Erythroblast (primary cell): ENCODE data around the gene RRM2.

Experiments
- DNase-seq, 2 experiments: peaks; one replicate each; lab custom pipeline; 2025; lab: John Stamatoyannopoulos, UW
- GATA1 ChIP-seq: IDR thresholded peaks from 2 replicates; pipeline ENCODE4 v1.6.1; 2011; ENCODE audit warnings: low read depth, mild to moderate bottlenecking, control low read depth, low read length, moderate library complexity
- POLR2A ChIP-seq: IDR thresholded peaks from 2 replicates; pipeline ENCODE4 v1.6.1; 2011; ENCODE audit warnings: mild to moderate bottlenecking, low read length

The RRM2 gene

DNA sequence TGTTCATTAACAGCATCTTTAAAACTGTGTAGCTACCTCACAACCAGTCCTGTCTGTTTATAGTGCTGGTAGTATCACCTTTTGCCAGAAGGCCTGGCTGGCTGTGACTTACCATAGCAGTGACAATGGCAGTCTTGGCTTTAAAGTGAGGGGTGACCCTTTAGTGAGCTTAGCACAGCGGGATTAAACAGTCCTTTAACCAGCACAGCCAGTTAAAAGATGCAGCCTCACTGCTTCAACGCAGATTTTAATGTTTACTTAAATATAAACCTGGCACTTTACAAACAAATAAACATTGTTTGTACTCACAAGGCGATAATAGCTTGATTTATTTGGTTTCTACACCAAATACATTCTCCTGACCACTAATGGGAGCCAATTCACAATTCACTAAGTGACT lies 7.0 kb downstream of the RRM2 start:
- DNase-seq = no peak
- no peak for TF ChIP-seq GATA1
- no peak for TF ChIP-seq POLR2A

DNA sequence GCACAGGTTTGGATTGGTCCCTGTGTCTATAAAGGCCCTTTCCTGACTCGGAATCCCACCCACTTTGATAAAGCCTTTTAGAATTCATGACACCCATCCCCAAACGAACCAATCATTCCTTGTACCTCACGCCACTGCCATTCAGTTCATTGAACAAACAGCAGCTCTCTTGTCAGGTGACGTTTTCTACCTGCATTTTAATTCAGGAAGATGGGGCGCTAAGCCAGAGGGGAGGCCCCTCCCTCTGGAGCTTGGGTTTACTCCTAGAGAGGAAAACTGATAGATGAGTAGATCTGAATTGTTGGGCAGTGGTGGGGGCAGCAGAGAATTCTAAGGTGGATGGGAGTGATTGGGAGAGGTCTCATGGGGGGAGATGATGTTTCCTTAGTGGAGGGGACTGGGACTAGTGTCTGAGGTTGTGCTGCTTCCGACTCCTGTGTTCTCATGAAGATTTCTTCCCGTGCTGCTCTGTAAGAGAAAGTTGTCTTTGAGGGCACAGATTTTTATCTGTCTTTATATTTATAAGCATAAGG lies 9.6 kb downstream of the RRM2 start:
- no peak for DNase-seq
- TF ChIP-seq POLR2A (peak; percentile 57), GATA1 (no peak)

DNA sequence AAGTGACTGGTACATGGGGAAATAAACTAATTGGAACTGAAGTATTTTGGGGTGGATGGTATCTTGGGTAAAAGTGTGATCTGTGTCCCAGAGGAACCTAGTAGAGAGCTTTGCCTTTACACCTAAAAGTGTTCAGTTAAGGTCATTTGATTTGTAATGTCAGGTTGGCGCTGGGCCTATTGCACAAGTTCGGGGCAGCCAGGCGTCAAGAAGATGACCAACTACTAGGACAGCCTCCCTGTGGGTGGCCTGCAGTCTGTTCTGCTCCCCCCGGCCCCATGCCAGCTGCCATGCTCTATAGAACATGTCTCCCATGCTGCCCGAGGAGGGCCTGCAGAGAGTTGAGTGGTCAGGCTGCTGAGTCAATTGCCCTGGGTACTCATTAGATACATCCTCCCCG lies 10.1 kb downstream of the RRM2 start:
- TF ChIP-seq GATA1 (no peak), POLR2A (peak; percentile 2)
- DNase-seq = peak in 1 of 2 experiments; percentile 36

DNA sequence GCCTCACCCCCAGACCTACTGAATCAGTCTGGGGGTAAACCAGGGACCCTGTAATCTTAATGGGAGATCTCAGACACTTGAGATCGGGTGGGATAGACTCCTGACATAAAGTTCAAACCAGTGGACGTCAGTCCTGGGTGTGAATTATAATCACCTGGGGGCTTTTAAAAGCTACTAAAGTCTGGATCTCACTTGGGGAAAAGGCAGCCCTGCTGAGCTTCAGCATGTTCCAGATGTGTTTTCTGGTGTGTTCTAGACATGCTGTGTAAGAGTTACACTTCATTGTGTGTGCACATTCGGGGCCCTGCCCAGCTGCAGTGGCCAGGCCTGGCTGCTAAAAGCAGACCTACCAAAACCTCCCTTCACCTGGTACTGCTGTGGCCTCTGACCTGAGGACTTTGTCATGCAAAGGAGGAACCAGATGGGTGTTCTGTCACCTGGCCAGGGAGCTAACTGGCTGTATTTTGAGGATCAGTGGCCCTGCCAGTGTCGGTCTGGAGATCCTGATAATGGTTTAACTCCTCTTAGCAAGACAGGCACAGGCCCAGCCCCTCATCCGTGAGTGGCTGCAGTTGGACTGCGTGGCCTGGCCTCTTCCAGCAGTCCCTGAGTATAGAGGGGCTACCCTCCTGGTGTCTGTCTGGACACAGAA lies 10.6 kb downstream of the RRM2 start:
- peak; percentile 45 to 73 for DNase-seq
- TF ChIP-seq GATA1 (no peak), POLR2A (peak; percentile 26)

DNA sequence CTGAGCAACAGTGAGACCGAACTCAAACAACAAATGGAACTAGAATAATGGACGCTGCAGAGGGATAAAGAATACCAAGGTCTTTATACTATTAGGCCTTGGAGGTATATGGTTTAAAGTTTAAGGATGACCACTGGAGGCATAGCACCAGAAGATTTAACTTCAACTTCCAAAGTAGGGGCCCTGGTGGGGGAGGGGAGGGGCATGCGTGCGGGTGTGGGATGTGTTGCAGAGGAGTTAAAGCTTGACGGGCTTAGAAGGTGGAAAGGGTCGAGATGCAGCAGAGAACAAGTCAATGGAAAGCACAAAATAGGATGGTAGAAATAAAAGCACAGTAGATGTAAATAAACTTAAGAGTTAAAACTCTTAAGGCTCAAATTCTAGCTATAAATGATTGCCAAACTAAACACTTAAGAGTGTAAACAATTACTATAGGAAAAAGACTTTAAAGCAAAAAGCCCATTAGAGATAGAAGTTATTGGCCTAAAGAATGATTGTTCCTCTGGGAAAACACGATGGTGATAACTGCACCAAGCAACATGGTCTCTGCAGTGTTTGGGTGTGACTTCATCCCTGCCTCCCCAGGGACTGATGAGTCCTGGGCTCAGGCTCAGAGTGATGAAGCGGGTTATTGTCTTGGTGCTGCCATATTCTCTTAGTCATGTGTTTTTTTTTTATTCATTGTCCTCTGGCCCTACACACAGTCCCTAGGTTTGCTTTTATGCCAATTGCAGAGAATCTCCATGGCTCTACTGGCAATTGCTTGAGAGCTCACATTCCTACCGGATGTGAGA lies 13.0 kb downstream of the RRM2 start:
- TF ChIP-seq GATA1 (no peak), POLR2A (no peak)
- DNase-seq = no peak

DNA sequence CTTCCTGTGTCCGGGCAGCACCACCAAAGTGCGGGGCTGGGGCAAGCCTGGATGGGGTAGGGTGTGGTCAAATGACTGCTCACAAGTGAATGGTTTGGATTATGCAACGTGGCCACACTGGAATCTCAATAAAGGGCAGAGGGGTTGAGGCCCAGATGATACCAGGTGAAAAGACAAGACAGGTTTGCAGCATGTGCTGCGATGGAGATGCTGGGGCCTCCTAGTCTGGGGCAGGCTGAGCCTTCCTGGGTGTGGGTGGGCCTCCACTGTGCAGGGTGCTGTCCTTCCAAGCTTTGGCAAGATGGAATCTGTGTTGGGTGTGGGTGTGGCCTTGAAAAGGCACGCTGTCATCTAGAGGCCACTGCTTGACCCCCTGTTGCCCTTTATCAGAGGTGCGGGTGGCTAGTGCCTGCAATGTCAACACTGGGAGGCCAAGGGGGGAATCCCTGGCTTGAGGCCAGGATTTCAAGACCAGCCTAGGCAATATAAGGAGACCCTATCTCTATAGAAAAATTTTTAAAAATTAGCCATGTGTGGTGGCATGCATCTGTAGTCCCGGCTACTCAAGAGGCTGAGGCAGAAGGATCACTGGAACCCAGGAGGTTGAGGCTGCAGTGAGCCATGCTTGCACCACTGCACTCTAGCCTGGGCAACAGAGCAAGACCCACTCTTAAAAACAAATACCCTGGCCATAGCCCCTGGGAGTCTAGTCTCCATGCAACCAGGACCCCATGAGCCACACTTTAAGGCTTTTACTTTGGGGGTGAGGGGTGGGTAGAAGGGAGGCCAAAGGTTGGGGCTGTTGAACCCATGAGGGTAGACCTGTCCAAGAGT lies 13.8 kb downstream of the RRM2 start:
- DNase-seq = peak; percentile 56 to 70
- no peak for TF ChIP-seq POLR2A
- TF ChIP-seq GATA1 = no peak

DNA sequence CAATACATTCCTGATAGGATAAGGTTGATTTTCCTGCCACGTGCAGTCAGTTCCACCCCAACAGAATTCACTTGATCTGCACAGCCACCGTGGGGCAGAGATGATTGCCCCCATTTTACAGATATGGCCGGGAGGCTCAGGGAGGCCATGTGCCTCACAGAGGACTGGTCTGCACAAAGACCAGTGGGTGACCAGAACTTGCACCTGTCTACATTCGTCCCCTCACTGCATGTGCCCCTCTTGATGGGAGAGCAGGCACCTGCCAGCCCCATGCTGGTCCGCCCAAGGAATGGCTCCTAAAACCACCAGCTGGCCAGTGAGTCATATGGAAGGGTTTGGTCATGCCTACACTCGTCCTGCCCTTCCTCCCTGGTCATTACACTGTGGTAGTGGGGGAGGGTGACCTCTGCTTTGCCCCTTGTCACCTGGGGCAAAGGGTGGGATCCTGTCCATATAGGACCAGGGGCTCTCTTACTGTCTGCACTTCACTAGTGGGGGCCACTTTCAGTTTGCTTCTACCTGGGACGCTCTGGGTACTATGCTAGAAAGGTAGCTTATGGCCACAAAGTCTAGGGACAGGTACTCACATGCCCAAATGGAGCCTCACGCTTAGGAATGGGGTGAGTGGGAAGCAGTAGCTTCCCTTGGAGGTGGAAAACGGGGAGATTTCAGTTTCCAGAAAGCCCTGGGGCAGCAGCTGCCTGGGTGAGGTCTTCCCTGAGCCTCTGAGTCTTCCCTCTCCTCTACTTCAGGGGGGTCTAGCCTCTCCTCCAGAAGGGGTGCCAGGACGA lies 14.7 kb downstream of the RRM2 start:
- no peak for DNase-seq
- no peak for TF ChIP-seq GATA1
- TF ChIP-seq POLR2A = peak; percentile 24

DNA sequence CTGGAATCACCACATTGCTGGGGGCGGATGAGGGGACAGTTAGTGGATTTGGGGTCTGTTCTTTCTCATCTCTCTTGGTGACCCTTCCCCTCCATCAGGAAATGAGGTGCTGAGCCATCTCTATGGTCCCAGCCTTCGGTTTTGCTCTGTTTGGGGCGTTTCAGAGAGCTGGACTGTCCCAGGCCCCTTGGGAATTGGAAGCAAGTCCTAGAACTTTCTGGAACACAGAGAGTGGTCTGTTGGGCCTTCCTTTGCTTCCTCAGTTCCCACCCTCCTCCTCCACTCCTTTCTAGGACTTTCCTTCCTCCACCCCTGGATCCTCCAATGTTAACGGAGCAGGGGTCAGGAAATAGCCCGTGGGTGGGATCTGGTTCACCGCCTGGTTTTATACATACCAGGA lies 17.0 kb downstream of the RRM2 start:
- TF ChIP-seq GATA1 = no peak
- no peak for TF ChIP-seq POLR2A
- DNase-seq = no peak

DNA sequence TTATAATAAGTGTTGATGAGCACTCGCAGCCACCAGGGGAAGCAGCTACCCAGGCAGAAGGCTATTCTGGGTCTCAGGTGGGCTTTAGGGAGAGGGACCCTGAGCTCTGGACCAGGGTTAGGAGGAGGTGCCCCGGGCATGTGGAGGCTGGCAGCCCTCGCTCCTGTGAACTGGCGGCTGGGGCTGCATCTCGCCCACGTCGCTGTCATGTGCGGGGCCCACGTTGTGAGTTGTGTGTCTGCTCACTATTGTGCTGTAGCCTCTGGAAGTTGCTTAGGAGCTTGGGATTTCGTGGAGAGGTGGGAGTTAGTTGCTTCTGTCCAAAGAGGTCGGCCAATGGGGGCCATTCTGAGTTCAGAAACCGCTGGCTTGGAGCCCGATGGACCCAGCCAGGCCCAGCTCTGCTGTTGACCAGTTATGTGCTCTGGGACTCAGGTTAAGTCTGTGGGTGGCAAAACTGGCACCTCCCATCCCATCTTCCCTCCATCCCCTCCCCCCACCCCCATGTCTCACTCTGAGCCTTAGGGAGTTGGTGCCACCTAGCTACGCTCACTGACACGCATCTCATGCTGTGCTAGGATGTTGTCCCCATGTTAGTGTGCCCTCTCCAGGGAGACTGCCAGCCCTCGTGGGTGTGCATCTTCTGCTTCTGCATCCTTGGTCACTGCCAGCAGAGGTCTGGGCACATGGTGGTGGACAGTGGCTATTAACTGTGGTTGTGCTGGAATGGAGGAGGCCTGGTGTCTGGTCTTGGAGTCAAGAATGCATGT lies 18.5 kb downstream of the RRM2 start:
- TF ChIP-seq GATA1 = no peak
- TF ChIP-seq POLR2A = no peak
- DNase-seq = no peak

DNA sequence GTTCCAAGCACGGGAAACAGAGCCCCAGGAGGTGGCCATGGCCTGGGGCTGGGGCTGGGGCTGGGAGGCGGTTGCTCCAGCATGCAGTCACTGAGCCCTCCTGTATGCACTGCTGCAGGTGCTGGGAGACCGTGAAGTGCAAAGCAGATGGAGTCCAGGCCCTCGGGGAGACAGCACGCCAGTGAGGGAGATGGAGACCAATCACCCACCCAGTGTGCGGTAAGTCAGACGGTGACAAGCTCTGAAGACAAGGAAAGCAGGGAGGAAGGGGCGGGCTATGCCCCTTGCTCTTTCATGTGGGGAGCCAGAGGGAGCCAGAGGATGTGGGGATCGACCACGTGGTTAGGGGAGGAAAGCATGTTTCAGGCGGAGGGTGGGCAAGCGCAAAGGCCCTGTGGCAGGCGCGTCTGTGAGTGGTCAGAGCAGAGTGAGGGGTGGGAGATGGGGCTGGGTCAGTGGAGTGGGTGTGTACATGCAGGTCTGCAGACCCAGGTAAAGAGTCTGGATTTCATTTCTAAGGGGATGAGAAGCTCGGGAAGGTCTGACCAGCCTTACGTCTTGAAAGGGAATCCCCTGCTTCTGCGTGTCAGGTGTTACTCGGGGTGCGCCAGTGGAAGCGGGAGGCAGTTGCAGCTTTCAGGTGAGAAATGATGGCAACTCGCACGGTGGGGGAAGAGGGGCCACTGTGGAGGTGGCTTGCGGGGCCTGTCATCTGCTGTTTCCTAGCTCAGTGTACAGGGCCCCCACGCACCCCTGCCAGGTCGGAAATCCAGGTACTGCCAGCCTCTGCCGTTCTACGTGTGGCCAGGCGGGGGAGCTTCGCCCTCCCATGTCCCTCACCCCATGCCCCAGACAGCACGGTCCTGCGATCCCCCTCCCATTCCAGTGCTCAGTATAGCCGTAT lies 19.4 kb downstream of the RRM2 start:
- no peak for TF ChIP-seq POLR2A
- no peak for TF ChIP-seq GATA1
- DNase-seq = peak; percentile 23 to 28

DNA sequence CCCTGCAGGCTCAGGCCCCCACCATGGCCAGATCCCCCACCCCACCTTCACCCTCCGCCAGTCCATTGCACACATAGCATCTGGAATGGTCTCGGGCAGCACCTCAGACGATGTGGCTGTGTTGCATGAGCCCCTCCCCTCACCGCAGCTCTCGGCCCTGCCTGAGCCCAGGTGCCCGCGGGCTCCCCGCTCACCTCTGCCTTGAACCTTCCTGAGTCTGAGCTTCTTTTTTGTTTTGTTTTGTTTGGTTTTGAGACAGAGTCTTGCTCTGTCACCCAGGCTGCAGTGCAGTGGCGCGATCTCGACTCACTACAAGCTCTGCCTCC lies 20.1 kb downstream of the RRM2 start:
- no peak for DNase-seq
- no peak for TF ChIP-seq POLR2A
